ENCODE data around the gene IQCK. TPM values are rescaled to one million over a fixed set of nuclear protein-coding genes. Genes with fewer than 3 reads are reported as not detected.
A peak's percentile ranks its signal among the peaks of the same experiment; 100 is the strongest.

IQCK gene
- total RNA-seq, 1 experiment from 2014 or later: 2.6 TPM

DNA sequence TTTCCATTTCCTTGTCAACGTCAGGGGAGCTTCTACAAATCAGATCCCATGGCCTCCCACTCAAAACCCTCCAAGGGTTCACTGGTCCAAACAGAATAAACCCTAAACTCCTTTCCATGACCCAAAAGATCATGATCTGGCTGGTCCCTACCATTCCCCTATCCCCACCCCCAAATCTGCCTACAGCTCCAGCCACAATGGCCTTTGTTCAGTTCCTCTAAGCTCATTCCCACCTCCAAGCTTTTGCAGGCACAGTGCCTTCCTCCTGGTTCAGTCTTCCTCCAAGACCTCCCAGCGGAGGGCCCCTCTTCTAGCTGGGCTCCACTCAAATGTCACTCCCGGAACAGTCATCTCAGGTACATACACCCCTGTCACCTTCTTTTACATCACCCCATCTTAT is 164.6 kb downstream of the IQCK start:
- Histone ChIP-seq H3K9me3 (replicated peaks) (no peaks in the 10 kb centered on the region), H3K4me3 (peak overlapping the region; percentile 62), H3K36me3 (no peaks in the 10 kb centered on the region), H3K27ac (peak overlapping the region; percentile 66), H3K4me1 (no peaks in the 10 kb centered on the region), H3K27me3 (no peaks in the 10 kb centered on the region)
- DNase-seq: peak in 1 of 2 experiments; percentile 27

DNA sequence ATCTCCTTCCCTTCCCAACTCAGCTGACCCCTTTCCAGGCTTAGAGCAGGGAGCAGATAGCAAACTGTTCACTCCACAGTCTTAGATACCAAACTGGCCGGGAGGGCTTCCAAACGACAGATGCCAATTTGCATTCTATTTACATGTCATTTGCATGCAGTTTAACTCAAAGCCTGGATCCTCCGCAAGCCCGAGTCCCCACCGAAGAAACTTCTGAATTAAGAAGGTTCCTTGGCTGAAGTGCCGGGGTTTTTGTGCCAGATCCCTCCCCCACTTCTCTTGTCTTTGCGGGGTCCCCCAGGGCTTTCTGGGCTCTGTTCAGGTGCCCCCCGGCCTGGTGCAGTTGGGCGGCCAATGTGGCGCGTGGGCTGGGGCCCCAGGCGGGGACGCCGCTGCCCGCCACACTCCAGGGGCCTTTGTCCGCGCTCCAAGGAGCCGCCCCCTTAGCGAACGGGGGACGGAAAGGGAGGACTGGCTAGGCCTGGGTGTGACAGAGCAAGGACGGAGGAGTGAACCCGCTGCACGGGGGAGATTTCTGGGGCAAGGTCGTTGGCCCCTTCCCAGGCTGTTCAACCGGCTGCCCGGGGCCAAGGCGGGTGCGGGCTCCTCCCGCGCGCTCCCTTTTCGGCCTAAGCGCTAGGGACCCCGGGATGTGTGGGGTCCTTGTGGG is 165.4 kb downstream of the IQCK start:
- Histone ChIP-seq H3K36me3 (no peaks in the 10 kb centered on the region), H3K27ac (peak overlapping the region; percentile 66), H3K4me1 (no peaks in the 10 kb centered on the region), H3K9me3 (replicated peaks) (no peaks in the 10 kb centered on the region), H3K4me3 (peak overlapping the region; percentile 62), H3K27me3 (no peaks in the 10 kb centered on the region)
- DNase-seq: peak; percentile 59 to 69

DNA sequence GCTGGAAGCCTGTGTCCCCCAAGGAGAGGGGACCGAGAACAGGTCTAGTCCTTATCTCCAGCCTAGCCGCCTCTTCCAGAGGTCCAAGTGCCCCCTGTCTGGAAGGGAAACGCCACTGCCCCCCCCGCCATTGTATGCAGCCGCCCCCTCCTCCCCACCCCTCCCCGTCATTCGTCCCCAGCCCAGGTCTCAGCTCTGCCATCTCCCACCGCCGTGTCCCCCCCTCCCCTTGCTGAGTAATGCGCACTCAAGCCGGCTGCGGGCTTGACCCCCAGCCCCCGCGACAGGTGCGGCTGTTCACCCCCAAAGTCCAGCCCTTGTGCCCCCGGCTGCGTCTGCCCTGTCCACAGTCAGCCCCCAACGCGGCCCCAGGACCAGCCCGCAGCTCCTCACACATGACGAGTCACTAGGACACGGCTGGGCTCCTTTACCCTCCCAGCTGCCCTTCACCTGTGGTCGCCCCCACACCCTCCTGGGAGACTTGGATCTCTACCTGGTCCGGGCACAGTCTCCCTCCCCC is 166.0 kb downstream of the IQCK start:
- Histone ChIP-seq H3K4me3 (peak overlapping the region; percentile 62), H3K9me3 (replicated peaks) (no peaks in the 10 kb centered on the region), H3K27ac (peak overlapping the region; percentile 66), H3K27me3 (no peaks in the 10 kb centered on the region), H3K36me3 (no peaks in the 10 kb centered on the region), H3K4me1 (no peaks in the 10 kb centered on the region)
- peak; percentile 28 for DNase-seq

DNA sequence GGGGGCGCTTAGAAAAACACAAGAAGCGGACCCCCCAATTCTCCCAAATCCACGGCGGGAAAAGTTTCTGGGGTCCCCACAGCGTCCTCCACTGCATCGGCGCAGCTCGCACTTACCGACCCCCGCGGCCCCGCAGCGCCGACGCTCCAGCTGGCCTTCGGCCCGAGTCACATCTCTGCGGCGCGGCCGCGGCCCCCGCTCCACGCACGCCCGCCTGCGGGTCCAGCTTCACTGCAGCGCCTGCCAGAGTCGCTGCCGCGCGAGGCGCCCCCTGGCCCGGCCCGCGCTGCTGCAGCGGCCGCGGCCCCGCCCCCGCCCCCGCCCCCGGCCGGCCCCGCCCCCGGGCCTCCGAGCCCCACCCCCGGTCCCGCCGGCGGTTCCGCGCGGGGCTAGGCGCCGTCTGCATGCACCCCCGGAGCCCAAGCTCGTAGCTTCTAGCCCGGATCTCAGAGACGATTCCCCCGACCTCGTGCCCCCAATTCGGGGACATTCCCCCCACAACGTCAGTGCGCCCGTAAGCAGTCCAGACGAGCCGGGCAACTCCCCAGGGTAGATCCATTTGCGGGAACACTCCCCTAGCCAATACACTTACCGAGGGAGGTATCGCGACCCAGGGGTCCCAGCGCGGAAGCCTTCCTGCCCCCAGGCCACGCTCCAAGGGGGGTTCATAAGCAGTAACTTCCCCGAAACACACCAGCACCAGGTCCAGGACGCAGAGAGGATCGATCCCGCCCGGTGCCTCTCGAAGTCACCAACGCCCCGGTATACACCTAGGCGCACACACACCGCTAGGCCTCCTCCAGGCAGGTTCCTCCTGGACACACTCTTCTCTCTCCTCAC is 166.8 kb downstream of the IQCK start, which contains the start of gene GPRC5B:
Gene GPRC5B (minus strand): TSS at position 238 of the 840 bp plus-strand sequence. CDS start 12,003 bp downstream, outside the sequence.
- Histone ChIP-seq H3K36me3 (no peaks in the 10 kb centered on the region), H3K27me3 (no peaks in the 10 kb centered on the region), H3K4me3 (peak within 1 kb of the TSS; percentile 62), H3K9me3 (replicated peaks) (no peaks in the 10 kb centered on the region), H3K27ac (peak within 1 kb of the TSS; percentile 66), H3K4me1 (no peaks in the 10 kb centered on the region)
- DNase-seq: peak in 1 of 2 experiments; percentile 47

GRCh38 chr16:19885451-19886072 is 167.5 kb downstream of the IQCK start:
- no peaks in the 10 kb centered on the region for H3K36me3 ChIP-seq
- H3K4me3 ChIP-seq: no peak overlapping the region
- H3K4me1 ChIP-seq: no peaks in the 10 kb centered on the region
- no peaks in the 10 kb centered on the region for H3K27me3 ChIP-seq
- H3K27ac ChIP-seq: no peak overlapping the region
- no peak for DNase-seq
- no peaks in the 10 kb centered on the region for H3K9me3 ChIP-seq (replicated peaks)

- H3K27me3 ChIP-seq: no peaks in the 10 kb centered on the region
- H3K27ac ChIP-seq: no peak overlapping the region
- no peaks in the 10 kb centered on the region; the same call in 1 of the 2 replicates for H3K9me3 ChIP-seq (replicated peaks)
- no peaks in the 10 kb centered on the region for H3K36me3 ChIP-seq
- DNase-seq: peak; percentile 65 to 83
- no peaks in the 10 kb centered on the region for H3K4me1 ChIP-seq
- peak overlapping the region; percentile 34 for H3K4me3 ChIP-seq
Observed at GRCh38 chr16:19886073-19886941, 168.2 kb downstream of the IQCK start.

- DNase-seq: no peak
- no peaks in the 10 kb centered on the region for H3K4me1 ChIP-seq
- no peaks in the 10 kb centered on the region; the same call in 1 of the 2 replicates for H3K9me3 ChIP-seq (replicated peaks)
- H3K27ac ChIP-seq: no peak overlapping the region
- H3K36me3 ChIP-seq: no peaks in the 10 kb centered on the region
- H3K27me3 ChIP-seq: no peaks in the 10 kb centered on the region
- H3K4me3 ChIP-seq: no peak overlapping the region
Observed at GRCh38 chr16:19888834-19889233, 170.8 kb downstream of the IQCK start.

DNA sequence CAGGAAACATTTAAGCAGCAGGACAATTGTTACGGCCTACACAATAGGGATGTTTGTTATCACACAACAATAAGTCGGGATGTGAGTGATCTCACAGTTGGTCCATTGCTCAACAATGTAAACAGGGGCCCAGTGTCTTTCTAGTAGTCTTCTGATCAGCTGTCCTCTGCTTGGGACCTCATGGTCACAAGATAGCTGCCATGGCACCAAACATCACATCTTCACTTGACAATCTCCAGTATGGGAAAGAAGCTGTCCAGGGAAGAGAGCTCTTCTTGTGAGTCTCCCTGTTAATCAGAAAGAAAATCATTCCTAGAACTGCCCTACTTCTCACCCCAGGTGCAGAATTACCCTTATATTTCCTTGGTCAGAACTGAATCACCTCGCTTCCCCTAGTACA is 172.8 kb downstream of the IQCK start:
- Histone ChIP-seq H3K36me3 (no peaks in the 10 kb centered on the region), H3K27ac (no peak overlapping the region), H3K4me3 (no peak overlapping the region), H3K4me1 (no peaks in the 10 kb centered on the region), H3K9me3 (replicated peaks) (no peaks in the 10 kb centered on the region; the same call in 1 of the 2 replicates), H3K27me3 (no peaks in the 10 kb centered on the region)
- no peak for DNase-seq

GRCh38 chr16:19892902-19893301 is 174.8 kb downstream of the IQCK start:
- no peaks in the 10 kb centered on the region for H3K27me3 ChIP-seq
- no peak overlapping the region for H3K4me3 ChIP-seq
- H3K27ac ChIP-seq: no peak overlapping the region
- DNase-seq: no peak
- H3K9me3 ChIP-seq (replicated peaks): no peaks in the 10 kb centered on the region; the same call in 1 of the 2 replicates
- no peaks in the 10 kb centered on the region for H3K36me3 ChIP-seq
- no peaks in the 10 kb centered on the region for H3K4me1 ChIP-seq

DNA sequence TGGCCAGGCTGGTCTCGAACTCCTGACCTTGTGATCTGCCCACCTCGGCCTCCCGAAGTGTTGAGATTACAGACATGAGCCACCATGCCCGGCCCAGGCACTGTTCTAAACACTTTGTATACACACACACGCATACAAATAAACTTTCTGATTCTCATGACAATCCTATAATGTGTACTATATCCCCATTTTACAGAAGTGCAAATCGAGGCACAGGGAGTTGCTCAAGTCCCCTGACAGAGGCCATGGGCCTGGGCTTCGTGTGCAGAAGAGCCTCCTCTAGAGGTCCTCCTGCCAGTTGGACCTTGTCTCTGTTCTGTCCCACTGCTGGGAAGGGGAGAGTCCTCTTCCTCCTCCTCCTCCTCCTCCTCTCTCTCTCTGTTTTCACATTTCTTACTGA is 176.5 kb downstream of the IQCK start:
- Histone ChIP-seq H3K27me3 (no peaks in the 10 kb centered on the region), H3K4me3 (no peak overlapping the region), H3K9me3 (replicated peaks) (no peaks in the 10 kb centered on the region; the same call in 1 of the 2 replicates), H3K27ac (no peak overlapping the region), H3K4me1 (no peaks in the 10 kb centered on the region), H3K36me3 (no peaks in the 10 kb centered on the region)
- no peak for DNase-seq

- Histone ChIP-seq H3K4me1 (no peaks in the 10 kb centered on the region), H3K27ac (no peak overlapping the region), H3K27me3 (no peaks in the 10 kb centered on the region), H3K9me3 (replicated peaks) (no peaks in the 10 kb centered on the region), H3K36me3 (no peaks in the 10 kb centered on the region), H3K4me3 (no peak overlapping the region)
- no peak for DNase-seq
Observed at GRCh38 chr16:19896951-19897350, 178.9 kb downstream of the IQCK start.

DNA sequence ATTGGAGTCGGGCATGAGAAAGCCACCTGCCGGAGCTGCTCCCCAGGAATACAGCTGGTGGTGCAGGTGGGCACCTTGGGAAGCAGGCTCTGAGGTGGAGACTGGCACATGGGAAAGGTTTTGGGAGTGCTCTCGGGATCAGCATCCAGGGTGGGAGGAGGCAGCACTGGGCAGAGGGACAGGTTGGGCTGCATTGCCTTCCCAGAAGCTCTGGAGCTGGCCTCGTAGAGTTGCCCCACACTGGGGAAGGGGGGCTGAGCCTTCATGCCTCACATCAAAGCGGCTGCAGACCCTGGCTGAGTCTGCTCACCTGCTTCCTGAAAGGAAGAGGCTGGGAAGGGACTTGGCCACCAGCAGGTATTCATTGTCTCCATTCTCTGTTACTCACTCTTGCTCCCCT is 180.1 kb downstream of the IQCK start:
- H3K9me3 ChIP-seq (replicated peaks): no peaks in the 10 kb centered on the region
- no peak overlapping the region for H3K27ac ChIP-seq
- no peak overlapping the region for H3K4me3 ChIP-seq
- DNase-seq: no peak
- H3K27me3 ChIP-seq: no peaks in the 10 kb centered on the region
- H3K4me1 ChIP-seq: no peaks in the 10 kb centered on the region
- H3K36me3 ChIP-seq: no peaks in the 10 kb centered on the region

- 0 out of 2 replicates have a peak, but pooled peaks cover 2% of the 10 kb centered on the region for H3K27me3 ChIP-seq
- peak; percentile 46 to 79 for DNase-seq
- H3K27ac ChIP-seq: no peak overlapping the region
- H3K9me3 ChIP-seq (replicated peaks): no peaks in the 10 kb centered on the region
- no peaks in the 10 kb centered on the region for H3K4me1 ChIP-seq
- H3K36me3 ChIP-seq: no peaks in the 10 kb centered on the region
- H3K4me3 ChIP-seq: no peak overlapping the region
Observed at GRCh38 chr16:19898924-19899604, 181.0 kb downstream of the IQCK start.

Data from SJCRH30 (cell line).